ENCODE measurements around the gene RNF146.

DNA sequence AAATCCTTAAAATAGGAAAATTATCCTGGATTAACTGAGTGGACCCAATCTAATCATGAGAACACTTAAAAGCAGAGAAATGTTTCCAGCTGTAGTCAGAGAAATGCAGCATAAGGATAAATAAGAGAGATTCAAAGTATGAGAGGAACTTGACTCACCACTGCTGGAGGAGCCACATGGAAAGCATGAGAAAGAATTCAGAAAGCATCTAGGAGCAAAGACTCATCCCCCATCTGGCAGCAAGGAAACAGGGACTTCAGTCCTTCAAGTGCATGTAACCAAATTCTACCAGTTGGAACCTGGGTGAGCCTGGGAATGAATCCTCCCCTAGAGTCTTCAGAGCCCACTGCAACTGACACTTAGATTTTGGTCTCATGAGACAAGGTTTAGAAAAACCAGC lies 33.7 kb downstream of the RNF146 start:
- TF ChIP-seq, protein P1, sequence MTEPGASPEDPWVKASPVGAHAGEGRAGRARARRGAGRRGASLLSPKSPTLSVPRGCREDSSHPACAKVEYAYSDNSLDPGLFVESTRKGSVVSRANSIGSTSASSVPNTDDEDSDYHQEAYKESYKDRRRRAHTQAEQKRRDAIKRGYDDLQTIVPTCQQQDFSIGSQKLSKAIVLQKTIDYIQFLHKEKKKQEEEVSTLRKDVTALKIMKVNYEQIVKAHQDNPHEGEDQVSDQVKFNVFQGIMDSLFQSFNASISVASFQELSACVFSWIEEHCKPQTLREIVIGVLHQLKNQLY (CRISPR knock-in tag; IDR thresholded peaks at IDR 0.05), result no peak
- no peak for TF ChIP-seq RBAK (CRISPR knock-in tag; IDR thresholded peaks at IDR 0.05)
- no peak for TF ChIP-seq KDM1A (CRISPR knock-in tag; IDR thresholded peaks at IDR 0.05)
